ENCODE data around the gene VGF.
A peak's percentile ranks its signal among the peaks of the same experiment; 100 is the strongest.
"Not testable (repeated sequence)": the region's sequence is repeated elsewhere in the genome, so short reads cannot be mapped to it uniquely, and the experiment has no call there.

Gene VGF

GRCh38 chr7:101202603-101202918 is 37.2 kb upstream of the VGF start:
- Histone ChIP-seq H3K27ac (ENCODE audit: low read depth in 2 of 2, low read length in 2 of 2) (no peak overlapping the region), H3K9ac (ENCODE audit: low read depth in 1 of 2, low read length in 2 of 2) (peak overlapping the region in 1 of 2 donors; percentile 79), H3K27me3 (ENCODE audit: control insufficient read depth in 2 of 2, insufficient read depth in 2 of 2, low read length in 2 of 2) (peaks cover 0 to 6% of the 10 kb centered on the region in 2 donors), H3K9me3 (ENCODE audit: control insufficient read depth in 2 of 2, low read length in 2 of 2) (no peaks in the 10 kb centered on the region), H3K4me3 (ENCODE audit: low read length in 2 of 2) (no peak overlapping the region), H3K4me1 (ENCODE audit: control insufficient read depth in 2 of 2, insufficient read depth in 2 of 2, low read length in 2 of 2) (peaks cover 12 to 14% of the 10 kb centered on the region in 2 donors), H3K36me3 (ENCODE audit: control insufficient read depth in 2 of 2, insufficient read depth in 2 of 2, low read length in 2 of 2) (peaks cover under 1 to 5% of the 10 kb centered on the region in 2 donors)

- Histone ChIP-seq H3K9ac (ENCODE audit: low read depth in 1 of 2, low read length in 2 of 2) (peak overlapping the region; percentile 14 to 79), H3K27ac (ENCODE audit: low read depth in 2 of 2, low read length in 2 of 2) (peak overlapping the region; percentile 86 to 92), H3K9me3 (ENCODE audit: control insufficient read depth in 2 of 2, low read length in 2 of 2) (no peaks in the 10 kb centered on the region), H3K4me1 (ENCODE audit: control insufficient read depth in 2 of 2, insufficient read depth in 2 of 2, low read length in 2 of 2) (peaks cover 12 to 14% of the 10 kb centered on the region in 2 donors), H3K36me3 (ENCODE audit: control insufficient read depth in 2 of 2, insufficient read depth in 2 of 2, low read length in 2 of 2) (peaks cover 0 to 5% of the 10 kb centered on the region in 2 donors), H3K27me3 (ENCODE audit: control insufficient read depth in 2 of 2, insufficient read depth in 2 of 2, low read length in 2 of 2) (peaks cover 0 to 6% of the 10 kb centered on the region in 2 donors), H3K4me3 (ENCODE audit: low read length in 2 of 2) (peak overlapping the region; percentile 48 to 70)
Observed at GRCh38 chr7:101201695-101202602, 36.6 kb upstream of the VGF start.

DNA sequence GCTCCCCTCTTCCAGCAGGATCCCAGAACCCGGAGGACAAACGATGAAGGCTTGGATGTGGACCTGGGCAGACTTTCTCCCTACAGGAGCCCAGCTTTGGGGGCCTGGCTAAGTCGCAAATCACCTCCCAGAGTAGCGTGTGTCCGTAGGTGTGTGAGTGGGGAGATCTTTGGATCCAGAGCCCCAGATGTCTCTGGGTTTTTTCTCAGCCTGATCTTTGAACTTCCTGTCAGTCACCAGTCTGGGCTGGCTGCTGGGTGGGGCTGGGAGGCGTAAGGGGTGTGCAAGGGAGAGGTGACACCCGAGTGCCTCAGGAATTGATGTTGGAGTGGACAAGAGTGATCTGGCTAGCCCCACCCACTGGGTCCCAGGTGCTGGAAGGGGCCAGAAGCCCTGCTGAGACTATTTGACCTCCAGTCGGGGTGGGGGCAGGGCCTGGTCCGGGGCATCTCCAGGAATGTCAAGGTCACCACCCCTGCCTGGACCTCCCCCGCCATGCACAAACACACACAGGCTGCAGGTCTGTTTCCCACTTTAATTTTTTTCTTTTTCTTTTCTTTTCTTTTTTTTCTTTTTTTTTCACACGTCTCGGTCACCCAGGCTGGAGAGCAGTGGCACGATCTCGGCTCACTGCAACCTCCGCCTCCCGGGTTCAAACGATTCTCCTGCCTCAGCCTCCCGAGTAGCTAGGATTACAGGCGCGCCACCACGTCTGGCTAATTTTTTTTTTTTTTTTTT is 35.7 kb upstream of the VGF start, which contains the start of gene MOGAT3:
Gene MOGAT3 (minus strand): TSS at position 175 of the 738 bp plus-strand sequence. CDS start 182 bp downstream, outside the sequence.
- peaks cover 0 to 1% of the 10 kb centered on the region in 2 donors for H3K36me3 ChIP-seq (ENCODE audit: control insufficient read depth in 2 of 2, insufficient read depth in 2 of 2, low read length in 2 of 2)
- H3K4me1 ChIP-seq (ENCODE audit: control insufficient read depth in 2 of 2, insufficient read depth in 2 of 2, low read length in 2 of 2): peaks cover 12 to 14% of the 10 kb centered on the region in 2 donors
- peak within 1 kb of the TSS; percentile 70 to 79 for H3K9ac ChIP-seq (ENCODE audit: low read depth in 1 of 2, low read length in 2 of 2)
- peak within 1 kb of the TSS; percentile 70 to 73 for H3K4me3 ChIP-seq (ENCODE audit: low read length in 2 of 2)
- peaks cover 0 to 6% of the 10 kb centered on the region in 2 donors for H3K27me3 ChIP-seq (ENCODE audit: control insufficient read depth in 2 of 2, insufficient read depth in 2 of 2, low read length in 2 of 2)
- peak within 1 kb of the TSS; percentile 86 to 92 for H3K27ac ChIP-seq (ENCODE audit: low read depth in 2 of 2, low read length in 2 of 2)
- H3K9me3 ChIP-seq (ENCODE audit: control insufficient read depth in 2 of 2, low read length in 2 of 2): no peaks in the 10 kb centered on the region

DNA sequence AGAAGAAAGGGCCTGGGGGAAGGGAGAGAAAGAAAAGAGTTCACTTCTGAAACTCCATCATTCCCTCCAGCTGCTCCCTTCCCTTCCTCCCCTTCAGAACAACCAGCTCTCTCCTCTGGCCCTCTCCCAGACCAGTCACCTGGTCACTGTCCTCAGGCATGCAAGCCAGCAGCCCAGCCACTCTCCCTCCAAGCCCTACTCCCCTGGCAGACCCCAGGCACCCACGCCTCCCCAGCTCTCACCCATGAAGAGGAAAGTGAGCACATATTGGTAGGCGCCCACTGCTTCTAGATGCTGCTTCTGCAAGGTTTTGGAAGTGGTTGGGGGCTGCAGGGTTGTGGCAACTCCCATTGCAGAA is 35.1 kb upstream of the VGF start:
- no peaks in the 10 kb centered on the region for H3K9me3 ChIP-seq (ENCODE audit: control insufficient read depth in 2 of 2, low read length in 2 of 2)
- peak overlapping the region; percentile 69 to 73 for H3K4me3 ChIP-seq (ENCODE audit: low read length in 2 of 2)
- H3K27me3 ChIP-seq (ENCODE audit: control insufficient read depth in 2 of 2, insufficient read depth in 2 of 2, low read length in 2 of 2): peaks cover 0 to 6% of the 10 kb centered on the region in 2 donors
- peak overlapping the region; percentile 86 to 92 for H3K27ac ChIP-seq (ENCODE audit: low read depth in 2 of 2, low read length in 2 of 2)
- H3K4me1 ChIP-seq (ENCODE audit: control insufficient read depth in 2 of 2, insufficient read depth in 2 of 2, low read length in 2 of 2): peaks cover 12 to 14% of the 10 kb centered on the region in 2 donors
- H3K36me3 ChIP-seq (ENCODE audit: control insufficient read depth in 2 of 2, insufficient read depth in 2 of 2, low read length in 2 of 2): no peaks in the 10 kb centered on the region
- peak overlapping the region; percentile 70 for H3K9ac ChIP-seq (ENCODE audit: low read depth in 1 of 2, low read length in 2 of 2)

DNA sequence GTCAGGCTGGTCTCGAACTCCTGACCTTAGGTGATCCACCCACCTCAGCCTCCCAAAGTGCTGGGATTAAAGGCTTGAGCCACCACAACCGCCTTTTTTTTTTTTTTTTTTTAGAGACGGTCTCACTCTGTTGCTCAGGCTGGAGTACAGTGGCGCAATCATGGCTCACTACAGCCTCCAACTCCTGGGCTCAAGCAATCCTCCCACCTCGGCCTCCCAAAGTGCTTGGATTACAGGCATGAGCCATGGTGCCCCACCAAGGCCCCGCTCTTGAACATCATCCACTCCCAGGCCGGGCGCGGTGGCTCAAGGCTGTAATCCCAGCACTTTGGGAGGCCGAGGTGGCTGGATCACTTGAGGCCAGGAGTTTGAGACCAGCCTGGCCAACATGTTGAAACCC is 34.2 kb upstream of the VGF start:
- H3K27ac ChIP-seq (ENCODE audit: low read depth in 2 of 2, low read length in 2 of 2); H3K36me3 ChIP-seq (ENCODE audit: control insufficient read depth in 2 of 2, insufficient read depth in 2 of 2, low read length in 2 of 2); H3K9ac ChIP-seq (ENCODE audit: low read depth in 1 of 2, low read length in 2 of 2); H3K4me3 ChIP-seq (ENCODE audit: low read length in 2 of 2); H3K9me3 ChIP-seq (ENCODE audit: control insufficient read depth in 2 of 2, low read length in 2 of 2); H3K27me3 ChIP-seq (ENCODE audit: control insufficient read depth in 2 of 2, insufficient read depth in 2 of 2, low read length in 2 of 2): not testable (repeated sequence)
- peaks cover 12 to 14% of the 10 kb centered on the region in 2 donors for H3K4me1 ChIP-seq (ENCODE audit: control insufficient read depth in 2 of 2, insufficient read depth in 2 of 2, low read length in 2 of 2)

DNA sequence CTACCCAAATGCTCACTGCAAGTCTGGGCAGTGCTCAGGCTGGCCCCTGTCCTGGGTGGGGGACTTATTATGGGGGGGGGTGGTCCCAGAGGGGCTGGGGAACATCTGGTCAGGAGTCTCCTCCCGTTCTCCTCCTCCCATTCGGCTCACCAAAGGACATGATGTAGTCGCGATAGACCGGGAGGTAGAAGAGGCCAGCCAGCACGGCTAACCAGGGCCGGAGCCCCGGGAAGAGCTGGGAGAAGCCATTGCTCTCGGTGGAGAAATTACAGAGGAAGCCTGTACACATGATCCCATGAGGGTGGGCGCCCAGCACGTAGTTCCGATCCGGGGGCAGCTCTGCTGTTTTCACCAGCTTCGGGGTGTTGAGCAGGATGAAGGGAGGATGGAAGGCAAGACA is 33.1 kb upstream of the VGF start:
- Histone ChIP-seq H3K36me3 (ENCODE audit: control insufficient read depth in 2 of 2, insufficient read depth in 2 of 2, low read length in 2 of 2) (no peaks in the 10 kb centered on the region), H3K27ac (ENCODE audit: low read depth in 2 of 2, low read length in 2 of 2) (no peak overlapping the region), H3K9ac (ENCODE audit: low read depth in 1 of 2, low read length in 2 of 2) (no peak overlapping the region), H3K4me3 (ENCODE audit: low read length in 2 of 2) (no peak overlapping the region), H3K9me3 (ENCODE audit: control insufficient read depth in 2 of 2, low read length in 2 of 2) (no peaks in the 10 kb centered on the region), H3K27me3 (ENCODE audit: control insufficient read depth in 2 of 2, insufficient read depth in 2 of 2, low read length in 2 of 2) (peaks cover 0 to 6% of the 10 kb centered on the region in 2 donors), H3K4me1 (ENCODE audit: control insufficient read depth in 2 of 2, insufficient read depth in 2 of 2, low read length in 2 of 2) (peaks cover 12 to 14% of the 10 kb centered on the region in 2 donors)

- Histone ChIP-seq H3K4me3 (ENCODE audit: low read length in 2 of 2) (no peak overlapping the region), H3K9me3 (ENCODE audit: control insufficient read depth in 2 of 2, low read length in 2 of 2) (no peaks in the 10 kb centered on the region), H3K27me3 (ENCODE audit: control insufficient read depth in 2 of 2, insufficient read depth in 2 of 2, low read length in 2 of 2) (peaks cover 0 to 5% of the 10 kb centered on the region in 2 donors), H3K4me1 (ENCODE audit: control insufficient read depth in 2 of 2, insufficient read depth in 2 of 2, low read length in 2 of 2) (peaks cover 12 to 14% of the 10 kb centered on the region in 2 donors), H3K9ac (ENCODE audit: low read depth in 1 of 2, low read length in 2 of 2) (no peak overlapping the region), H3K27ac (ENCODE audit: low read depth in 2 of 2, low read length in 2 of 2) (no peak overlapping the region), H3K36me3 (ENCODE audit: control insufficient read depth in 2 of 2, insufficient read depth in 2 of 2, low read length in 2 of 2) (no peaks in the 10 kb centered on the region)
Observed at GRCh38 chr7:101197991-101198390, 32.6 kb upstream of the VGF start.

- Histone ChIP-seq H3K9ac (ENCODE audit: low read depth in 1 of 2, low read length in 2 of 2) (no peak overlapping the region), H3K36me3 (ENCODE audit: control insufficient read depth in 2 of 2, insufficient read depth in 2 of 2, low read length in 2 of 2) (no peaks in the 10 kb centered on the region), H3K27me3 (ENCODE audit: control insufficient read depth in 2 of 2, insufficient read depth in 2 of 2, low read length in 2 of 2) (peaks cover 0 to 4% of the 10 kb centered on the region in 2 donors)
Observed at GRCh38 chr7:101195884-101196283, 30.5 kb upstream of the VGF start.

DNA sequence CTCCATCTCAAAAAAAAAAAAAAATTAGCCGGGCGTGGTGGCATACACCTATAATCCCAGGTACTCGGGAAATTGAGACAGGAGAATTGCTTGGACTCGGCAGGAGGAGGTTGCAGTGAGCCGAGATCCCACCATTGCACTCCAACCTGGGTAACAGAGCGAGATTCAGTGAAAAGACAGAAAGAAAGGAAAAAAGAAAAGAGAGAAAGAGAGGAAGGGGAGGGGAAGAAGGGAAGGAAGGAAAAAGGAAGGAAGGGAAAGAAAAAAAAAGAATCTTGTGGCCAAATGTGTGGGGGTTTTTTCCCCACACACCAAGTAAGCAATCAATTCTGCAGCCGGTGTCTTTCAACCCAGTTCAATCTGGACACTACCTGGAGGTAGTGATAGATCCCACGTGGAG is 23.7 kb upstream of the VGF start:
- no peak overlapping the region for H3K4me3 ChIP-seq (ENCODE audit: low read length in 2 of 2)
- no peaks in the 10 kb centered on the region for H3K9me3 ChIP-seq (ENCODE audit: control insufficient read depth in 2 of 2, low read length in 2 of 2)
- no peak overlapping the region for H3K27ac ChIP-seq (ENCODE audit: low read depth in 2 of 2, low read length in 2 of 2)
- H3K4me1 ChIP-seq (ENCODE audit: control insufficient read depth in 2 of 2, insufficient read depth in 2 of 2, low read length in 2 of 2): peaks cover 3% of the 10 kb centered on the region in 2 donors
- H3K9ac ChIP-seq (ENCODE audit: low read depth in 1 of 2, low read length in 2 of 2): no peak overlapping the region
- no peaks in the 10 kb centered on the region for H3K36me3 ChIP-seq (ENCODE audit: control insufficient read depth in 2 of 2, insufficient read depth in 2 of 2, low read length in 2 of 2)
- H3K27me3 ChIP-seq (ENCODE audit: control insufficient read depth in 2 of 2, insufficient read depth in 2 of 2, low read length in 2 of 2): no peaks in the 10 kb centered on the region

More at GRCh38 chr7:101195884-101196283, 30.5 kb upstream of the VGF start:
- Histone ChIP-seq H3K4me1 (ENCODE audit: control insufficient read depth in 2 of 2, insufficient read depth in 2 of 2, low read length in 2 of 2) (peaks cover 5 to 9% of the 10 kb centered on the region in 2 donors), H3K9me3 (ENCODE audit: control insufficient read depth in 2 of 2, low read length in 2 of 2) (no peaks in the 10 kb centered on the region), H3K4me3 (ENCODE audit: low read length in 2 of 2) (no peak overlapping the region), H3K27ac (ENCODE audit: low read depth in 2 of 2, low read length in 2 of 2) (no peak overlapping the region)

All from mucosa of rectum (tissue), 2 donors.